ENCODE measurements around the gene CAP2. TPM values are rescaled to one million over a fixed set of nuclear protein-coding genes. Genes with fewer than 3 reads are reported as not detected.

CAP2 gene
- total RNA-seq, 3 donors from 2014 or later: 3.9 to 15.1 (median 7.5) TPM

Other genes with a start within 250 kb of the CAP2 start
- 1 to 10 TPM; 1.3 to 2.5 (median 1.8) TPM for gene RBM24, start 112.2 kb upstream of the CAP2 start, total RNA-seq
- 10 to 100 TPM; 27.9 to 39.4 (median 33.8) TPM for gene FAM8A1, start 206.7 kb downstream of the CAP2 start, total RNA-seq

Data from breast epithelium (tissue), 3 donors.